Right renal cortex interstitium (tissue), 3 donors: ENCODE data around the gene MESP2. TPM values are rescaled to one million over a fixed set of nuclear protein-coding genes. Genes with fewer than 3 reads are reported as not detected.

Experiments
- DNase-seq, 3 donors: peaks; one replicate each; pipeline ENCODE4 v3.0.0-alpha.2; 2013; ENCODE audit warnings: low read depth in 3 of 3, low spot score in 2 of 3
- polyA plus RNA-seq, 3 donors: library from polyadenylated mRNA; unstranded; fragments of 120-200 nt; gene quantifications; one replicate each; pipeline ENCODE4 v1.2.1, GENCODE V29; 2013; ENCODE audit not compliant: insufficient read length in 3 of 3

The MESP2 gene
- polyA plus RNA-seq, 3 donors = 0.28 to 0.67 (median 0.58) TPM

- DNase-seq = no peak
Observed at GRCh38 chr15:89799011-89799911, 23.1 kb downstream of the MESP2 start.

GRCh38 chr15:89799918-89800498 lies 23.9 kb downstream of the MESP2 start:
- DNase-seq = no peak

DNA sequence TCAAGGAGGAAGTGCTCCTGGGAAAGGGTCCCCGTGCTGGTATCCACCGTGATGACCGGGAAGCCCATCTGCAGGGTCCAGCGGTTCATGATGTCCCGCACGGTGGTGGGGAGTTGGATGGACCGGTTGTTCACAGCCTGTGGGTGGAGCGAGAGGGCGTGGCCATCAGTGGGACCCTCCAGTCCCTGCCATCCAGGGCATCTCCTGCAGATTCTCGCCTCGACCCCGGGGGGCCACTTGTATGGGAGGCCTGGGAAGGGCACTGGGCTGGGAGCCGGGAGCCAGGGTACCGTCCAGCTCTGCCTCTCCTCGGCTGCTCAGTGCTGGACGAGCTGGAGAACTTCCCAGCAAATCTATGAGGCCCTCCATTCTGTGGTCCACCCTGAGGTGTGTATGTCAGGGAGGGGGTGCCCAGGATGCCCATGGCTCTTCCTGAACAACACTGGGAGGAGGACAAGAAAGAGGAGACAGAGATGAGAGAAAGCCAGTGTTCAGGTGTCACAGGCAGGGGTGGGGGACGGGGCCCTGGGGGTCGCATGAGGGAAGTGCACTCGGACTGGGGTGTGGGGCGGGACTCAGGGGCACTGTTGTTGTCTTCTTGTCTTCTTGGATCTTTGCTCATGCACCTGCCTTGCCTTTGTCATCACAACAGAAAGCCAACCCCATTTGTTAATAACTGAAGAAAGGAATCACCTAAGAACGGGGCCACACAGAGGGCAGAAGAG lies 25.5 kb downstream of the MESP2 start:
- DNase-seq = no peak

GRCh38 chr15:89802231-89802928 lies 26.2 kb downstream of the MESP2 start:
- DNase-seq = no peak

DNA sequence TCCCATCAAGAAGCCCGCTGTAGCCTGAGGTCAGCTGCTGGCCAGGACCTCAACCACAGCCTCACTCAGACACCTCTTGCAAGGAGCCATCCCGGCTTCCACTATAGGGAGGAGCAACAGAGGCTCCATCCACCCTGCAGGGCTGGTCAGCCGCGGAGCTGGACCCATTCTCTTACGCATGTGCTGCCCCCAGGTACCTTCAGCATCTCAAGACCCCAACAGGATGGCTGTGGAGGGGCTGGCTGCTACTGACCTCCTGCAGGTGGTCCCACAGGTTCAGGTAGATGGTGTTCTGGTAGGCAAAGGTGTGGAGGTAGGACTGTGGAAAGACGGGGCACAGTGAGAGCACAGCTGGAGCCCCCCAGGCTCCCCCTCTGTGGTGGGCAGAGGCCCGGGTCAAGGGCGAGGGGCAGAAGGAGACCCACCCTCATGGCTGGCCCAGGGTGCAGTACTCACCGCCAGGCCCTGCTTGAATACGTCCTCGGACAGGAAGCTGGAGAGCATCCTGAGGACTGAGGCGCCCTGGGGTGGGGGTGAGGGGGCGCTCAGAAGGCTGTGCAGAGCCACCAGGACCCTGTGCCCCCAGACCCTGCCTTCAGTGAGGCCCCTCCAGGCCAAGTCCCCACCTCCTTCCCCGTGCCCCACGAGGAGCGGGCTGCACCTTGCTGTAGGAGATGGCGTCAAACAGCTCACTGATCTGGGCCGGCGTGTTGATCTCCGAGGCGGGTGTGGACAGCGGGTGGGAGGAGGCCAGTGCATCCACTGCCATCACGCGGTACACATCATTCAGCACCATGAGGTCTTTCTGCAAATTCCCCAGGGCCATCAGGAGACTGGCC lies 27.1 kb downstream of the MESP2 start:
- DNase-seq = no peak

DNA sequence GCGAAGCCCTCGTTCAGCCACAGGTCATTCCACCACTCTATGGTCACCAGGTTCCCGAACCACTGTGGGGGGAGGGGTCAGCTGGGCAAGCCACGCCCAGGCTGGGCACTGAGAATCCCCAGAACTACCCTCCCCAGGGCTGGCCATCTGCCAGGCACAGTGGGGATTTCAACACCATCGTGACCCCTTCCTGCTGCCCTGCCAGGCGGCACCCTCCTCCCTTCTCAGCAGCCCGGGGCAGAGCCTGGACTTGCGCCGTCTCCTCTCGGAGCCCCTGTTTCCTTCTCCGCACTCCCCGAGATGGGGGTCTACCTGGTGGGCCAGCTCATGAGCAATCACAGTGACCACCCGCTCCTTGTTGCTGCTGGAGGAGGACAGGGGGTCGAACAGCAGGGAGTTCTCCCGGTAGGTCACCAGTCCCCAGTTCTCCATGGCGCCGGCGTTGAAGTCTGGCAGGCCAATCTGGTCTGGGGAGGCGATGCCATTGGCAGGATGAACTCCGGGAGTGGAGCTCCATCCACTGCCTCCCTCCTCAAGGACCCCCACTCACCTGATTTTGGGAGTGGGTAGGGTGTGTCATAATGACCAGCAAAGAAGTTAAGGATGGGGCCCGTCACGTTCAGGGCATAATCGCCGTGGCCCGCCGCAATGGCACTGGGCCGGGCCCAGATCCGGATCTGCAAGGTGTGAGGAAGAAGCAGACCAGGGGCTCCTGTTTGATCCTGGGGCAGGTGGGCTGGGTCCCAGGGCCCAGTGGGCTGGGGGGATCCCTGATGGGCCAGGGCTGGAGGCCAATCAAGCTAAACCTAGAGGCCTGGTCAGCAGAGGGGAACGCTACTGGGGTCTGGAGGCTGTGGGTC lies 28.0 kb downstream of the MESP2 start:
- no peak for DNase-seq

DNA sequence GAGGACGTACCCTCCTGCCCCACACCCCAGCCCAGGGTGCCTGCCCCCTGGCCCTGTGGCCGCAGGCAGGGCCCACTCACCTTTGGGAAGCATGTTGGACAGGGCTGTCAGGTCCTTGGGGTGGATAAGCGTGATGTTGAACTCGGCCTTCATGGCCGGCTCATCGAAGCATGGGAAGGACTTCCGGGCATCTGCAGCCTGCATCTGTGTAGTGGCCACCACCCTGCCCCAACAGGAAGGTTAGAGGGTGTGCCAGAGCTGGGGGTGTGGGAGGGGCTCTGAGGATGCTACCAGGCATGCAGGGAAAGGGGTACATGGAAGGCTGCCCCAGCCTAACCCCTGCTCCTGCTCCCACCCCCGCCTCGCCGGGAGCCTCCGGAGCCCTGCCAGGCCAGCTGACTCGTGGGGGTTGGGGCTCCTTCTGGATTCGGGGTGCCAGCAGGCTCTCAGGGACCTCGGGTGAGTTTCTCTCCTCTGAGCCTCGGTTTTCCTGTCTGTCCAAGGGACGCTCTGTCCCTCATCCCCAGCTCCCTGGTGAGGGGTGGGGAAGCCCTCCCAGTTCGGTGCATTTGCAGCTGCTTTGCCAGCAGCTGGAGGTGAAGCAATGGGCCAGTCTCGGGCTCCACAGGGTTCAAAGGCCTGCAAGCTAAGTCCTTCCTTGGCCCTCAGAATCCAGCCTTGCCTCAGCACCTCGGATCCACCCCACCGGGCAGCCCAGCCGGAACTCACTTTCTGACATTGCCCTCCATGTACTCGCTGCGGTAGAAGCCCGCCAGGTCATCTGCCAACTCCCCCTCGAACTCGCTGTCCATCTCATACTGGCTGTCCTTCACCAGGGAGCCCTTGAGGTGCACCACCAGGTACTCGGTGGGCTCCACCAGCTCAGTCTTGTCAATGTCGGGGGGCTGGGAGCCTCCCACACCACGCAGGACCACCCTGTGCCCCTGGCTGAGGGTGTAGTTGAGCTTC lies 29.4 kb downstream of the MESP2 start:
- no peak for DNase-seq

DNA sequence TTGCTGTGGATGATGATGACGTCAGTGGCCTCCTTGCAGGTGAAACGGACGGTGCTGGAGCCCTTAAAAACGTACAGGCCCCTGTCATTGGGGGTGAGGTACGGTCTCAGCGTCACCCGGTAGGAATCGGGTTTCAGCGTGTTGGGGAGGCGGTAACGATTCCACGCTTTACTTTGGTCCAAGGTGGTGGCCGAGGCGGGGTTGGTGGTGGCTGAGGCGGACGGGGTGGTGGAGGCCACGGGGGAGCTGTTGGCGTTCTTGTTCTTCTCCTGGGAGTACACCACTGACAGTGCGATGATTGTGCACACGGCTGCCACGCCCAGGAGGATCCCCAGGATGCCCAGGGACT lies 30.1 kb downstream of the MESP2 start:
- no peak for DNase-seq

DNA sequence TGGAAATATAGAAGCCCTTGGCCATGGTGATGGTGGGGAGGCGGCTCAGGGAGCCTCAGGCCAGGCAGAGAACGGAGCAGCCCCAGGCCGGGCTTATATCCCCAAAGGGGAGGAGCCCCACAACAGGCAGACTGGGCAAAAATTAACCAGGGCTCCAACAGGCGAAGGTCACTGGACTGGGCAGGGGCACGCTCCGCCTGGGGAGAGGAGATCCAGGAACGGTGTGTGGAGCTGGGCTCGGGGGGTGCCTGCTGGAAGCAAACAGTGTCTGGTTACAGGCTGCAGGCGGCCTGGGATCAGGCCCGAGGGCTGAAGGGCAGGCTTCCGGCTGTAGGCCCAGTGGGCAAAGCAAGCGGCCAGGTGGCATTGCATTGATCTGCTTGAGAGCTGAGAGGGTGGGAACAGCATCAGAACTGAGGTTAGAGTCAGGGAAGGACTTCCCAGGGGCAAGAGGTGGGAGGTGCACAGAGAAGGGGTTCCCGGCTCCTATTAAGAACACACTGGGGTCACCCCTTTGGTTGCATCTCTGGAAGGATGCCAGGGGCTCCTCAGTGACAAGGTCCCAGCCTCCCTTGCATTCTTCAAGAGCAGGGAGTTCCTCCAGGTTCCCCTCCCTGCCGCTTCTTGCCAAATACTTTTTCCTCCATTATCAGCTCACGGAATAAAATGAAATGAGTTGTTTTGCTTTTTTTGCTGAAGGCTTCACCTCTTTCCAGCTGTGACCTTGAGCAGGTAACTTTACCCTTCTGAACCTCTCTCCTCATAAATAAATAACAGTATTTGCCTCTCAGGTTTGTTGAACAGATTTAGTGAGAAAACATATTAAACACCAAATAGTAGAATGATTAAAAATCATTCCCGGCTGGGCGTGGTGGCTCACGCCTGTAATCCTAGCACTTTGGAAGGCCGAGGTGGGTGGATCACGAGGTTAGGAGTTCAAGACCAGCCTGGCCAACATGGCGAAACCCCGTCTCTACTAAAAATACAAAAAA lies 30.7 kb downstream of the MESP2 start:
- no peak for DNase-seq

DNA sequence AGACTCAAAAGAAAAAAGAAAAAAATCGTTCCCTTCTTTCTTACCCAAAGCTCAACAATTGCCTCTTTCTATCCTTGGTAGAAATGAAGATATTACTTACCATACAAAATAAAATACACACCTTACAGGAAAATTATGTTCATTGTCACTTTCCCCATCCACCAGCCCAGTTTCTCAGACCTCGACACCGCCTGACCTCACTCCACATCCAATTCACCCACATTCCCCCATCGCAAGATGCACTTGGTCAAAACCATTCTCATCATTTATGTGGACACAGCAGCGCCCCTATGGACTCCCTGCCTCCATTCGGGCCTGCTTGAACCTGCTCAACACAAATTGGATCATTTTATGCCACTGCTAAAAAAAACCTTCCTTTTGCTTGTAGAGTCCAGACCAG lies 31.6 kb downstream of the MESP2 start:
- DNase-seq = no peak

- no peak for DNase-seq
Observed at GRCh38 chr15:89808160-89808870, 32.2 kb downstream of the MESP2 start.

- no peak for DNase-seq
Observed at GRCh38 chr15:89809093-89809786, 33.1 kb downstream of the MESP2 start.

GRCh38 chr15:89809787-89810148 lies 33.6 kb downstream of the MESP2 start:
- DNase-seq = no peak

DNA sequence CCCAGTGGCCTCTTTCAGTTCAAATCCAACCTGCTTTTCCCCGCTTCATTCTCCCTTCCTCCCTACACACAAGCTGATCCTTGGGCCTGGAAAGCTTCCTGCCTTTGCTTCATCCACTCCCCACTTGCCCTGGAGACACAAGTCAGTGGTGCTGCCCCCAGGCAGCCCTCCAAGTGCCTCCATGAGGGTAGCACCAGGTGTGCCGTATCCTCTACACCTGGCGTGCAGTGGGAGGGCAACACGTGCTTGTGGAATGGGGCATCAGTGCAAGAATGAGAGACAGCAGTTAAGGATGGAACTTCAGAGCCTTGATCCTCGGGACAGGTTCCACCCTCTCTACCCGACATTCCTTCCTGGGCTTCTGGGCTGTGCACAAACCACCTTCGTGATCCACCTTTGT lies 34.7 kb downstream of the MESP2 start:
- DNase-seq = no peak

GRCh38 chr15:89812011-89812846 lies 36.1 kb downstream of the MESP2 start:
- no peak for DNase-seq
